ENCODE results near the gene FAHD1.

The FAHD1 gene

DNA sequence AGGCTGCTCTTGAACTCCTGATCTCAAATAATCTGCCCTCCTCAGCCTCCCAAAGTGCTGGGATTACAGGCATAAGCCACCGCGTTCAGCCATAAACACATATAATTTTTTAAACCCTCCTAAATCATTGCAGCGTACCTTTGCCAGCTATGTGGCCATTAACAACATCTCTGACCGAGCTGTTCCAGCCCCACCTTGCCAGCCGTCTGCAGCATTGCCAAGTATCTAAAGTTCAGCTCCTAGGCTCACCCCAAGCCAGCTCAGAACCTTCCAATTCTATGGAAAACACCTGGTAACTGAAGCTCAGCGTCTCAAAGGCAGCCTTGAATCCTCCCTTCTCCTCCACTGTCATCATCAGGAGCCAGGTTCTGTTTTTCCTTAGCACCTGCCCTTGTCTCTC, 50.1 kb downstream of the FAHD1 start:
- no peak overlapping the region for H3K4me3 ChIP-seq (ENCODE audit: low read length)
- no peaks in the 10 kb centered on the region for H3K79me2 ChIP-seq (ENCODE audit: control insufficient read depth, low read length)
- no peak overlapping the region for H3K4me2 ChIP-seq (ENCODE audit: low read length)
- peaks cover 12% of the 10 kb centered on the region for H3K27me3 ChIP-seq (ENCODE audit: control insufficient read depth, low read length)
- no peaks in the 10 kb centered on the region for H4K20me1 ChIP-seq (ENCODE audit: control insufficient read depth, insufficient read depth, low read depth, low read length)
- H3K36me3 ChIP-seq (ENCODE audit: control insufficient read depth, low read length): no peaks in the 10 kb centered on the region
- no peaks in the 10 kb centered on the region for H3K9me2 ChIP-seq (replicated peaks; ENCODE audit: control insufficient read depth, low read length)
- no peaks in the 10 kb centered on the region for H3K4me1 ChIP-seq (ENCODE audit: control insufficient read depth, low read length)
- TF ChIP-seq EZH2phosphoT487 (IDR thresholded peaks at IDR 0.05; ENCODE audit: borderline replicate concordance, low read length): no peak
- TF ChIP-seq, protein P1, sequence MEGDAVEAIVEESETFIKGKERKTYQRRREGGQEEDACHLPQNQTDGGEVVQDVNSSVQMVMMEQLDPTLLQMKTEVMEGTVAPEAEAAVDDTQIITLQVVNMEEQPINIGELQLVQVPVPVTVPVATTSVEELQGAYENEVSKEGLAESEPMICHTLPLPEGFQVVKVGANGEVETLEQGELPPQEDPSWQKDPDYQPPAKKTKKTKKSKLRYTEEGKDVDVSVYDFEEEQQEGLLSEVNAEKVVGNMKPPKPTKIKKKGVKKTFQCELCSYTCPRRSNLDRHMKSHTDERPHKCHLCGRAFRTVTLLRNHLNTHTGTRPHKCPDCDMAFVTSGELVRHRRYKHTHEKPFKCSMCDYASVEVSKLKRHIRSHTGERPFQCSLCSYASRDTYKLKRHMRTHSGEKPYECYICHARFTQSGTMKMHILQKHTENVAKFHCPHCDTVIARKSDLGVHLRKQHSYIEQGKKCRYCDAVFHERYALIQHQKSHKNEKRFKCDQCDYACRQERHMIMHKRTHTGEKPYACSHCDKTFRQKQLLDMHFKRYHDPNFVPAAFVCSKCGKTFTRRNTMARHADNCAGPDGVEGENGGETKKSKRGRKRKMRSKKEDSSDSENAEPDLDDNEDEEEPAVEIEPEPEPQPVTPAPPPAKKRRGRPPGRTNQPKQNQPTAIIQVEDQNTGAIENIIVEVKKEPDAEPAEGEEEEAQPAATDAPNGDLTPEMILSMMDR (IDR thresholded peaks at IDR 0.05; ENCODE audit: low read depth, low read length, poor library complexity, severe bottlenecking): no peak
- no peaks in the 10 kb centered on the region for H3K9me3 ChIP-seq (ENCODE audit: control insufficient read depth, insufficient read depth, low read length)
- no peak overlapping the region for H3K27ac ChIP-seq (ENCODE audit: low read depth, low read length)
- no peaks in the 10 kb centered on the region for H3F3A ChIP-seq (ENCODE audit: control insufficient read depth, insufficient read depth)

DNA sequence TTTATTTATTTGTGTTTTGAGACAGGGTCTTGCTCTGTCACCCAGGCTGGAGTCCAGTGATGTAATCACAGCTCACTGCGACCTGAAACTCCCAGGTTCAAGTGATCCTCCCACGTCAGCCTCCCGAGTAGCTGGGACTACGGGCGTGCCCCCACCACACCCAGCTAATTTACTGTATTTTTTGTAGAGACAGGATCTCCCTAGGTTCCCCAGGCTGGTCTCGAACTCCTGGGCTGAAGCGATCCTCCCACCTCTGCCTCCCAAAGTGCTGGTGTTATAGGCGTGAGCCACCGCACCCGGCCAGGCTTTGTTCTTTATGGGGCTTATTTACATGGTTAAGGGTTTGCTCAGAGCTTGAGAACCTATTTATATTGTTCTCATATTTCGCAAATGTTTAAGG, 50.8 kb downstream of the FAHD1 start:
- no peaks in the 10 kb centered on the region for H3K4me1 ChIP-seq (ENCODE audit: control insufficient read depth, low read length)
- H4K20me1 ChIP-seq (ENCODE audit: control insufficient read depth, insufficient read depth, low read depth, low read length): no peaks in the 10 kb centered on the region
- H3K79me2 ChIP-seq (ENCODE audit: control insufficient read depth, low read length): no peaks in the 10 kb centered on the region
- H3K9me3 ChIP-seq (ENCODE audit: control insufficient read depth, insufficient read depth, low read length): no peaks in the 10 kb centered on the region
- H3K4me2 ChIP-seq (ENCODE audit: low read length): no peak overlapping the region
- H3K27ac ChIP-seq (ENCODE audit: low read depth, low read length): no peak overlapping the region
- TF ChIP-seq, protein P1 (IDR thresholded peaks at IDR 0.05; ENCODE audit: low read depth, low read length, poor library complexity, severe bottlenecking): no peak
- TF ChIP-seq EZH2phosphoT487 (IDR thresholded peaks at IDR 0.05; ENCODE audit: borderline replicate concordance, low read length): no peak
- no peaks in the 10 kb centered on the region for H3K36me3 ChIP-seq (ENCODE audit: control insufficient read depth, low read length)
- H3K4me3 ChIP-seq (ENCODE audit: low read length): no peak overlapping the region
- H3F3A ChIP-seq (ENCODE audit: control insufficient read depth, insufficient read depth): no peaks in the 10 kb centered on the region
- no peaks in the 10 kb centered on the region for H3K9me2 ChIP-seq (replicated peaks; ENCODE audit: control insufficient read depth, low read length)
- peaks cover 12% of the 10 kb centered on the region for H3K27me3 ChIP-seq (ENCODE audit: control insufficient read depth, low read length)

- H3K27ac ChIP-seq (ENCODE audit: low read depth, low read length): no peak overlapping the region
- no peaks in the 10 kb centered on the region for H3K9me2 ChIP-seq (replicated peaks; ENCODE audit: control insufficient read depth, low read length)
- H4K20me1 ChIP-seq (ENCODE audit: control insufficient read depth, insufficient read depth, low read depth, low read length): no peaks in the 10 kb centered on the region
- no peak overlapping the region for H3K4me3 ChIP-seq (ENCODE audit: low read length)
- H3K79me2 ChIP-seq (ENCODE audit: control insufficient read depth, low read length): no peaks in the 10 kb centered on the region
- no peaks in the 10 kb centered on the region for H3F3A ChIP-seq (ENCODE audit: control insufficient read depth, insufficient read depth)
- no peaks in the 10 kb centered on the region for H3K4me1 ChIP-seq (ENCODE audit: control insufficient read depth, low read length)
- H3K9me3 ChIP-seq (ENCODE audit: control insufficient read depth, insufficient read depth, low read length): no peaks in the 10 kb centered on the region
- peaks cover 12% of the 10 kb centered on the region for H3K27me3 ChIP-seq (ENCODE audit: control insufficient read depth, low read length)
- no peak overlapping the region for H3K4me2 ChIP-seq (ENCODE audit: low read length)
- TF ChIP-seq, protein P1 (IDR thresholded peaks at IDR 0.05; ENCODE audit: low read depth, low read length, poor library complexity, severe bottlenecking): no peak
- TF ChIP-seq EZH2phosphoT487 (IDR thresholded peaks at IDR 0.05; ENCODE audit: borderline replicate concordance, low read length): no peak
- H3K36me3 ChIP-seq (ENCODE audit: control insufficient read depth, low read length): no peaks in the 10 kb centered on the region
Observed at GRCh38 chr16:1878256-1878655, 51.2 kb downstream of the FAHD1 start.
